OCI-LY7 (cell line): Measurements from ENCODE around the gene MATCAP1. TPM values are rescaled to one million over a fixed set of nuclear protein-coding genes. Genes with fewer than 3 reads are reported as not detected.

Experiments
- BruUV-seq: library from RNA; stranded (reverse); fragments of 400-500 nt; replicated peaks from 2 replicates; lab custom pipeline; 2021; lab: Mats Ljungman, UMichigan
- CTCF ChIA-PET: fragments of 300-600 bp; sonication (Branson Sonifier 250); formaldehyde crosslinking; loops from one replicate; lab custom pipeline; 2022; ENCODE audit warnings: antibody characterized with exemption; ENCODE audit not compliant: unreplicated experiment; lab: Charles Lee
- POLR2A ChIA-PET: fragments of 300-600 bp; sonication (Branson Sonifier 250); formaldehyde crosslinking; loops from one replicate; lab custom pipeline; 2022; ENCODE audit warnings: antibody characterized with exemption; lab: Charles Lee
- DNase-seq: peaks from one replicate; pipeline ENCODE4 v3.0.0-alpha.2; 2015; ENCODE audit warnings: low spot score
- H2AFZ ChIP-seq: fragments of 200-600 bp; sonication (generic), shearing (Covaris generic); 2 replicates; pipeline ENCODE4 v1.6.1; 2014; ENCODE audit warnings: mild to moderate bottlenecking, antibody characterized with exemption, low read length, moderate library complexity
- H3K27ac ChIP-seq: fragments of 200-600 bp; sonication (generic); 2 replicates; pipeline ENCODE4 v1.5.1; 2014; ENCODE audit warnings: mixed run types, low read depth, mild to moderate bottlenecking, moderate library complexity, low read length, inconsistent platforms; ENCODE audit not compliant: poor library complexity, severe bottlenecking
- H3K36me3 ChIP-seq: fragments of 200-600 bp; sonication (generic); 2 replicates; pipeline ENCODE4 v1.6.1; 2014; ENCODE audit warnings: mild to moderate bottlenecking, antibody characterized with exemption, low read length, moderate library complexity, mixed read lengths; ENCODE audit not compliant: insufficient read depth
- H3K4me1 ChIP-seq: fragments of 200-600 bp; sonication (generic); 2 replicates; pipeline ENCODE4 v1.5.1; 2014; ENCODE audit warnings: mild to moderate bottlenecking, low read length; ENCODE audit not compliant: insufficient read depth, poor library complexity, severe bottlenecking
- H3K4me2 ChIP-seq: fragments of 200-600 bp; sonication (generic); 2 replicates; pipeline ENCODE4 v1.6.1; 2014; ENCODE audit warnings: mild to moderate bottlenecking, low read length
- H3K4me3 ChIP-seq: fragments of 200-600 bp; sonication (generic); 2 replicates; pipeline ENCODE4 v1.5.1; 2014; ENCODE audit warnings: mild to moderate bottlenecking, low read depth, low read length; ENCODE audit not compliant: poor library complexity, severe bottlenecking
- H3K79me2 ChIP-seq: fragments of 200-600 bp; sonication (generic); 2 replicates; pipeline ENCODE4 v1.6.1; 2016; ENCODE audit warnings: low read depth, mild to moderate bottlenecking, low read length, moderate library complexity, mixed read lengths; ENCODE audit not compliant: insufficient read depth
- H3K9me2 ChIP-seq: fragments of 200-600 bp; sonication (generic); 2 replicates; pipeline ENCODE4 v1.6.1; 2016; ENCODE audit warnings: mild to moderate bottlenecking, low read length, mixed read lengths; ENCODE audit not compliant: insufficient read depth
- H3K9me3 ChIP-seq: fragments of 200-600 bp; sonication (generic); 2 replicates; pipeline ENCODE4 v1.6.1; 2014; ENCODE audit warnings: mild to moderate bottlenecking, mixed run types, low read length, mixed read lengths
- H4K20me1 ChIP-seq: fragments of 200-600 bp; sonication (generic); 2 replicates; pipeline ENCODE4 v1.6.1; 2014; ENCODE audit warnings: mild to moderate bottlenecking, antibody characterized with exemption, low read length, moderate library complexity, mixed read lengths; ENCODE audit not compliant: insufficient read depth
- CTCF ChIP-seq: fragments of 200-600 bp; sonication (generic); conservative IDR thresholded peaks from 2 replicates; pipeline ENCODE4 v1.5.1; 2014; ENCODE audit warnings: mild to moderate bottlenecking, antibody characterized with exemption, low read length, moderate library complexity, mixed read lengths
- EZH2phosphoT487 ChIP-seq: fragments of 200-600 bp; sonication (generic); IDR thresholded peaks from 2 replicates; pipeline ENCODE4 v1.6.1; 2018; ENCODE audit warnings: low read depth, borderline replicate concordance, mild to moderate bottlenecking, mixed run types, antibody characterized with exemption, low read length, moderate library complexity, mixed read lengths
- intact Hi-C: fragments of 100-400 bp; cut with micrococcal nuclease; formaldehyde crosslinking; loops from one replicate; pipeline ENCODE4 v1.10.0; 2022; ENCODE audit not compliant: unreplicated experiment
- total RNA-seq, 2 experiments: library from RNA; depleted of rRNA in 1 of 2; stranded (reverse); fragments of >200 nt in 1 of 2; shearing (Covaris generic) in 1 of 2; gene quantifications; 2 replicates each; pipeline ENCODE4 v1.2.3, GENCODE V29; 2014 to 2022

The MATCAP1 gene
- total RNA-seq, 2 experiments from 2014 or later: 22.9 to 39.6 TPM

- H3K4me3 ChIP-seq: no peak overlapping the region
- TF ChIP-seq CTCF (no peak), EZH2phosphoT487 (no peak)
- H3K27ac ChIP-seq: no peak overlapping the region
- peaks cover 21% of the 10 kb centered on the region for H3K4me1 ChIP-seq
- no peak overlapping the region for H3K4me2 ChIP-seq
- no TSS peak for BruUV-seq
- DNase-seq: no peak
- H3K9me3 ChIP-seq: no peaks in the 10 kb centered on the region
- H3K9me2 ChIP-seq: no peaks in the 10 kb centered on the region
- H3K36me3 ChIP-seq: no peaks in the 10 kb centered on the region
- no peak overlapping the region for H2AFZ ChIP-seq
- no peaks in the 10 kb centered on the region for H3K79me2 ChIP-seq
- ChIA-PET CTCF (interaction anchor here (0.6 kb wide), 2 partner anchors 8 to 264 kb away, joined by 3 read pairs; no protein-coding TSS in a partner anchor), POLR2A (interaction anchor here (0.5 kb wide), 1 partner anchor 148 kb away, joined by 3 read pairs; no protein-coding TSS in a partner anchor)
- H4K20me1 ChIP-seq: no peaks in the 10 kb centered on the region
- intact Hi-C loops: no loop called here
Observed at GRCh38 chr16:67176662-67177061, 7.1 kb downstream of the MATCAP1 start.

- Histone ChIP-seq H3K9me2 (no peaks in the 10 kb centered on the region), H3K79me2 (no peaks in the 10 kb centered on the region), H2AFZ (no peak overlapping the region), H3K4me2 (peak overlapping the region; percentile 65), H3K36me3 (no peaks in the 10 kb centered on the region), H3K9me3 (no peaks in the 10 kb centered on the region), H3K4me3 (no peak overlapping the region), H3K4me1 (peaks cover 32% of the 10 kb centered on the region), H4K20me1 (no peaks in the 10 kb centered on the region), H3K27ac (no peak overlapping the region)
- no peak for DNase-seq
- POLR2A ChIA-PET: interaction anchor here (0.7 to 1.0 kb wide), 2 partner anchors 14 to 222 kb away, joined by 3 to 4 read pairs; no protein-coding TSS in a partner anchor
- CTCF ChIA-PET: no interaction called here
- intact Hi-C loops: no loop called here
- BruUV-seq: no TSS peak
- TF ChIP-seq CTCF (no peak), EZH2phosphoT487 (no peak)
Observed at GRCh38 chr16:67174706-67175231, 9.0 kb downstream of the MATCAP1 start.

GRCh38 chr16:67173808-67174705 lies 9.7 kb downstream of the MATCAP1 start:
- H3K4me2 ChIP-seq: peak overlapping the region; percentile 65
- BruUV-seq: no TSS peak
- peak overlapping the region; percentile 31 for H3K4me3 ChIP-seq
- no peaks in the 10 kb centered on the region for H3K36me3 ChIP-seq
- no peak overlapping the region for H3K27ac ChIP-seq
- peaks cover 32% of the 10 kb centered on the region for H3K4me1 ChIP-seq
- CTCF ChIA-PET: no interaction called here
- no peaks in the 10 kb centered on the region for H4K20me1 ChIP-seq
- no peaks in the 10 kb centered on the region for H3K9me2 ChIP-seq
- peak; percentile 35 for DNase-seq
- no peak for TF ChIP-seq EZH2phosphoT487
- 0 out of 2 replicates have a peak, but pooled peaks have one; percentile 10 for TF ChIP-seq CTCF
- H3K9me3 ChIP-seq: no peaks in the 10 kb centered on the region
- intact Hi-C loops: no loop called here
- POLR2A ChIA-PET: interaction anchor here (0.6 to 1.0 kb wide), 2 partner anchors 119 to 221 kb away, joined by 4 to 6 read pairs; no protein-coding TSS in a partner anchor
- no peaks in the 10 kb centered on the region for H3K79me2 ChIP-seq
- no peak overlapping the region for H2AFZ ChIP-seq
